ENCODE data around the gene AKAP1.

Gene AKAP1

GRCh38 chr17:57106107-57106835 lies 21.2 kb downstream of the AKAP1 start:
- no peaks in the 10 kb centered on the region for H3K9me3 Mint-ChIP-seq
- no peaks in the 10 kb centered on the region for H3K27me3 Mint-ChIP-seq (ENCODE audit: low read depth)
- H3K4me1 Mint-ChIP-seq (ENCODE audit: low read depth) = peaks cover 10% of the 10 kb centered on the region
- H3K36me3 Mint-ChIP-seq (ENCODE audit: low read depth) = no peaks in the 10 kb centered on the region
- no peak overlapping the region for H3K4me3 Mint-ChIP-seq
- H3K27ac Mint-ChIP-seq = no peak overlapping the region

- H3K27me3 Mint-ChIP-seq (ENCODE audit: low read depth) = no peaks in the 10 kb centered on the region
These were observed 21.9 kb downstream of the AKAP1 start for GRCh38 chr17:57106836-57107497.

GRCh38 chr17:57107498-57108101 lies 22.6 kb downstream of the AKAP1 start:
- H3K27me3 Mint-ChIP-seq (ENCODE audit: low read depth) = no peaks in the 10 kb centered on the region
- no peak overlapping the region for H3K4me3 Mint-ChIP-seq
- peaks cover 2% of the 10 kb centered on the region for H3K4me1 Mint-ChIP-seq (ENCODE audit: low read depth)
- peaks cover 3% of the 10 kb centered on the region for H3K36me3 Mint-ChIP-seq (ENCODE audit: low read depth)
- H3K9me3 Mint-ChIP-seq = no peaks in the 10 kb centered on the region
- H3K27ac Mint-ChIP-seq = no peak overlapping the region

More at GRCh38 chr17:57106836-57107497, 21.9 kb downstream of the AKAP1 start:
- H3K36me3 Mint-ChIP-seq (ENCODE audit: low read depth) = peaks cover 2% of the 10 kb centered on the region
- no peak overlapping the region for H3K4me3 Mint-ChIP-seq
- H3K27ac Mint-ChIP-seq = no peak overlapping the region
- H3K9me3 Mint-ChIP-seq = no peaks in the 10 kb centered on the region
- H3K4me1 Mint-ChIP-seq (ENCODE audit: low read depth) = peaks cover 6% of the 10 kb centered on the region

- Mint-ChIP-seq H3K4me3 (no peak overlapping the region), H3K4me1 (ENCODE audit: low read depth) (peaks cover 2% of the 10 kb centered on the region), H3K27ac (no peak overlapping the region), H3K27me3 (ENCODE audit: low read depth) (no peaks in the 10 kb centered on the region), H3K36me3 (ENCODE audit: low read depth) (peaks cover 4% of the 10 kb centered on the region), H3K9me3 (no peaks in the 10 kb centered on the region)
These were observed 23.8 kb downstream of the AKAP1 start for GRCh38 chr17:57108671-57109392.

GRCh38 chr17:57109393-57110151 lies 24.5 kb downstream of the AKAP1 start:
- peaks cover 4% of the 10 kb centered on the region for H3K36me3 Mint-ChIP-seq (ENCODE audit: low read depth)
- no peaks in the 10 kb centered on the region for H3K27me3 Mint-ChIP-seq (ENCODE audit: low read depth)
- no peak overlapping the region for H3K27ac Mint-ChIP-seq
- H3K9me3 Mint-ChIP-seq = no peaks in the 10 kb centered on the region
- H3K4me3 Mint-ChIP-seq = no peak overlapping the region
- H3K4me1 Mint-ChIP-seq (ENCODE audit: low read depth) = peaks cover 2% of the 10 kb centered on the region

- Mint-ChIP-seq H3K27me3 (ENCODE audit: low read depth) (no peaks in the 10 kb centered on the region), H3K9me3 (no peaks in the 10 kb centered on the region), H3K4me3 (no peak overlapping the region), H3K27ac (no peak overlapping the region), H3K4me1 (ENCODE audit: low read depth) (peaks cover 2% of the 10 kb centered on the region), H3K36me3 (ENCODE audit: low read depth) (peaks cover 4% of the 10 kb centered on the region)
These were observed 25.1 kb downstream of the AKAP1 start for GRCh38 chr17:57110152-57110542.

- no peaks in the 10 kb centered on the region for H3K27me3 Mint-ChIP-seq (ENCODE audit: low read depth)
- no peak overlapping the region for H3K4me3 Mint-ChIP-seq
- peaks cover 2% of the 10 kb centered on the region for H3K4me1 Mint-ChIP-seq (ENCODE audit: low read depth)
- H3K27ac Mint-ChIP-seq = no peak overlapping the region
- peaks cover 4% of the 10 kb centered on the region for H3K36me3 Mint-ChIP-seq (ENCODE audit: low read depth)
- H3K9me3 Mint-ChIP-seq = no peaks in the 10 kb centered on the region
These were observed 25.7 kb downstream of the AKAP1 start for GRCh38 chr17:57110579-57111325.

- no peak overlapping the region for H3K27ac Mint-ChIP-seq
- no peaks in the 10 kb centered on the region for H3K9me3 Mint-ChIP-seq
- H3K27me3 Mint-ChIP-seq (ENCODE audit: low read depth) = no peaks in the 10 kb centered on the region
- peaks cover 4% of the 10 kb centered on the region for H3K36me3 Mint-ChIP-seq (ENCODE audit: low read depth)
- no peak overlapping the region for H3K4me3 Mint-ChIP-seq
- peaks cover 2% of the 10 kb centered on the region for H3K4me1 Mint-ChIP-seq (ENCODE audit: low read depth)
These were observed 26.3 kb downstream of the AKAP1 start for GRCh38 chr17:57111386-57111785.

GRCh38 chr17:57113011-57113410 lies 28.0 kb downstream of the AKAP1 start:
- Mint-ChIP-seq H3K4me3 (no peak overlapping the region), H3K36me3 (ENCODE audit: low read depth) (peaks cover 4% of the 10 kb centered on the region), H3K4me1 (ENCODE audit: low read depth) (peaks cover 2% of the 10 kb centered on the region), H3K9me3 (no peaks in the 10 kb centered on the region), H3K27ac (no peak overlapping the region), H3K27me3 (ENCODE audit: low read depth) (no peaks in the 10 kb centered on the region)

GRCh38 chr17:57113656-57114055 lies 28.6 kb downstream of the AKAP1 start:
- Mint-ChIP-seq H3K27ac (no peak overlapping the region), H3K9me3 (no peaks in the 10 kb centered on the region), H3K4me3 (no peak overlapping the region), H3K27me3 (ENCODE audit: low read depth) (no peaks in the 10 kb centered on the region), H3K36me3 (ENCODE audit: low read depth) (peaks cover 7% of the 10 kb centered on the region), H3K4me1 (ENCODE audit: low read depth) (peaks cover 2% of the 10 kb centered on the region)

- H3K9me3 Mint-ChIP-seq = no peaks in the 10 kb centered on the region
- no peaks in the 10 kb centered on the region for H3K27me3 Mint-ChIP-seq (ENCODE audit: low read depth)
- no peak overlapping the region for H3K4me3 Mint-ChIP-seq
- peaks cover 2% of the 10 kb centered on the region for H3K4me1 Mint-ChIP-seq (ENCODE audit: low read depth)
- peaks cover 11% of the 10 kb centered on the region for H3K36me3 Mint-ChIP-seq (ENCODE audit: low read depth)
- H3K27ac Mint-ChIP-seq = no peak overlapping the region
These were observed 29.1 kb downstream of the AKAP1 start for GRCh38 chr17:57114085-57114673.

- no peaks in the 10 kb centered on the region for H3K4me1 Mint-ChIP-seq (ENCODE audit: low read depth)
- peaks cover 11% of the 10 kb centered on the region for H3K36me3 Mint-ChIP-seq (ENCODE audit: low read depth)
- no peaks in the 10 kb centered on the region for H3K27me3 Mint-ChIP-seq (ENCODE audit: low read depth)
- H3K4me3 Mint-ChIP-seq = no peak overlapping the region
- H3K27ac Mint-ChIP-seq = no peak overlapping the region
- no peaks in the 10 kb centered on the region for H3K9me3 Mint-ChIP-seq
These were observed 30.3 kb downstream of the AKAP1 start for GRCh38 chr17:57115377-57115776.

GRCh38 chr17:57115916-57116315 lies 30.9 kb downstream of the AKAP1 start:
- H3K27me3 Mint-ChIP-seq (ENCODE audit: low read depth) = no peaks in the 10 kb centered on the region
- H3K4me3 Mint-ChIP-seq = no peak overlapping the region
- H3K9me3 Mint-ChIP-seq = no peaks in the 10 kb centered on the region
- no peaks in the 10 kb centered on the region for H3K4me1 Mint-ChIP-seq (ENCODE audit: low read depth)
- peaks cover 13% of the 10 kb centered on the region for H3K36me3 Mint-ChIP-seq (ENCODE audit: low read depth)
- no peak overlapping the region for H3K27ac Mint-ChIP-seq
